GM19463 (cell line): Measurements from ENCODE around the gene MIER1.
"Not testable (repeated sequence)": the region's sequence is repeated elsewhere in the genome, so short reads cannot be mapped to it uniquely, and the experiment has no call there.

ENCODE experiments used
- ATAC-seq: cut with Tn5 transposase; IDR thresholded peaks from one replicate; pipeline ENCODE4 v1.9.1; 2021; ENCODE audit warnings: mild to moderate bottlenecking, moderate library complexity; ENCODE audit not compliant: unreplicated experiment

Gene MIER1

GRCh38 chr1:66937529-66938234, 12.9 kb downstream of the MIER1 start:
- no peak for ATAC-seq

GRCh38 chr1:66938613-66939012, 13.8 kb downstream of the MIER1 start:
- no peak for ATAC-seq

- no peak for ATAC-seq
These were observed 16.2 kb downstream of the MIER1 start for GRCh38 chr1:66940981-66941380.

- no peak for ATAC-seq
These were observed 18.7 kb downstream of the MIER1 start for GRCh38 chr1:66943361-66943969.

GRCh38 chr1:66944330-66945274, 19.8 kb downstream of the MIER1 start:
- no peak for ATAC-seq

- no peak for ATAC-seq
These were observed 20.5 kb downstream of the MIER1 start for GRCh38 chr1:66945316-66945715.

- no peak for ATAC-seq
These were observed 22.5 kb downstream of the MIER1 start for GRCh38 chr1:66947267-66947666.

- ATAC-seq: no peak
These were observed 26.7 kb downstream of the MIER1 start for GRCh38 chr1:66951513-66951912.

- peak; percentile 85 for ATAC-seq
These were observed 29.4 kb downstream of the MIER1 start for GRCh38 chr1:66954208-66954607.

GRCh38 chr1:66957938-66958337, 33.1 kb downstream of the MIER1 start:
- ATAC-seq: no peak

- ATAC-seq: not testable (repeated sequence)
These were observed 41.5 kb downstream of the MIER1 start for GRCh38 chr1:66966188-66966873.

- ATAC-seq: no peak
These were observed 43.8 kb downstream of the MIER1 start for GRCh38 chr1:66968574-66968973.

GRCh38 chr1:66978201-66978600, 53.4 kb downstream of the MIER1 start:
- no peak for ATAC-seq

- not testable (repeated sequence) for ATAC-seq
These were observed 54.8 kb downstream of the MIER1 start for GRCh38 chr1:66979621-66980020.

GRCh38 chr1:66980745-66981367, 56.1 kb downstream of the MIER1 start:
- ATAC-seq: no peak

- no peak for ATAC-seq
These were observed 56.9 kb downstream of the MIER1 start for GRCh38 chr1:66981679-66982078.

- ATAC-seq: peak; percentile 66
These were observed 57.9 kb downstream of the MIER1 start for GRCh38 chr1:66982561-66983260.

GRCh38 chr1:66984491-66984890, 59.7 kb downstream of the MIER1 start:
- ATAC-seq: peak; percentile 71

- no peak for ATAC-seq
These were observed 61.0 kb downstream of the MIER1 start for GRCh38 chr1:66985835-66986234.

GRCh38 chr1:66993076-66993475, 68.3 kb downstream of the MIER1 start:
- ATAC-seq: no peak
